GM21367 (cell line): ENCODE results near the gene AFDN.
A peak's percentile ranks its signal among the peaks of the same experiment; 100 is the strongest.

Experiments
- ATAC-seq: cut with Tn5 transposase; IDR thresholded peaks from one replicate; pipeline ENCODE4 v1.9.1; 2021; ENCODE audit not compliant: unreplicated experiment

Gene AFDN

GRCh38 chr6:167811442-167812087, 15.1 kb upstream of the AFDN start:
- no peak for ATAC-seq

DNA sequence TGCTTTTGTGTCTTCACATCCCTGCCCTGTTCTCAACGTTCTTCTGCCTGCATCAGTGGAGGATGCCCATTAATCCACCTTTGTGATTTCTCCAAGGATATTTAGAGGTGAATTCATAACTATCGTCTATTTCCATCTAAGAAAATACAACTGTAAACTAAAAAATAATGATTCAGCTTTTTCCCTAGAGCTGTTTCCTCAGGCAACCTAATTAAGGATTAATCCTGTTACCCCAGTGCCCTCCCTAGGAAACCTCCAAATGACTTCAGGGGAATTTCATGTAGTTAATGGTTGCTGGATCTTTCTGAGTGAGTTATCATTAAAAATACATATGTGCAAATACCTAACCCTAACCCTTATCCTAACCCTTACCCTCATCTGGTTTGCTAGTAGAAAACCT, 14.6 kb upstream of the AFDN start:
- no peak for ATAC-seq

GRCh38 chr6:167815296-167815980, 11.3 kb upstream of the AFDN start:
- ATAC-seq: no peak

DNA sequence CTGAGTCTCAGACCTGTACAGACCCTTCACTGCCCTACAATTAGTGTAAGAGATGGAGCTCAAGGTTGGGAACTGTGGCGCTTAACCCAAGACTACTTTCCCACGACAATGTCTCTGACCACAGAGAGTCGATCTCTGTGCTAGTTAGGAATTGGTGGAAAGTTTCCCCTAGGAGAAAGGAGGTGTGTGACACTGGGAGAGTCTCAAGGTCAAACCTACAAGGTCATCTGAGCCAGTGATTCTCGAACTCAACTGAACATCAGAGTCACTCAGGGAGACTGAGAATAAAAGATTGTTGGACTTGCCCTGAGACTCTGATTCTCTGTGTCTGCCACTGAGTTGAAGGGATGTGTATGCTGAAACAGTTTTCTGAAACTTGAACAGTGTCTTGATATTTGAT, 9.7 kb upstream of the AFDN start:
- no peak for ATAC-seq

DNA sequence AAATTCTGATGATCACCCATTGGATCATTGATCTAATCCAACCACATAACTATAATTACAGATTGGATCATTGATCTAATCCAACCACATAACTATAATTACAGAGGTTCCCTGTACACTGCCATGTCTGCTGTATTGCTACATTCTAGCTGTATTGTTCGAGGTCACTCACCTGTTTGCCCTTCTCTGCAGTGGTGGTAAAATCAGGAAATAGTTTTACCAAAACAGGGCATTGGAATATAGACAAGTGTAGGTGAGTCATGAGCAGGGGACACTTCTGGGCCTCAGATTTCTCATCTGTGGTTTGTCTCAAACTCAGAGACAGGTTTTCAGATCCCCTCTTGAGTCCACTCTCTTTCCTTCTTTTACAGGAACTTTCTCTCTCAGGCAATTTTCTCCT, 9.0 kb upstream of the AFDN start:
- no peak for ATAC-seq

GRCh38 chr6:167819576-167819975, 7.1 kb upstream of the AFDN start:
- no peak for ATAC-seq

GRCh38 chr6:167820681-167821080, 6.0 kb upstream of the AFDN start:
- ATAC-seq: no peak

GRCh38 chr6:167824591-167825331, 1.9 kb upstream of the AFDN start:
- no peak for ATAC-seq

GRCh38 chr6:167825332-167826229, 1.1 kb upstream of the AFDN start:
- ATAC-seq: no peak

- ATAC-seq: peak; percentile 66
Observed at GRCh38 chr6:167826230-167826895, 348 bp upstream of the AFDN start.

- peak; percentile 35 for ATAC-seq
Observed at GRCh38 chr6:167827583-167828324, 1.0 kb downstream of the AFDN start.

DNA sequence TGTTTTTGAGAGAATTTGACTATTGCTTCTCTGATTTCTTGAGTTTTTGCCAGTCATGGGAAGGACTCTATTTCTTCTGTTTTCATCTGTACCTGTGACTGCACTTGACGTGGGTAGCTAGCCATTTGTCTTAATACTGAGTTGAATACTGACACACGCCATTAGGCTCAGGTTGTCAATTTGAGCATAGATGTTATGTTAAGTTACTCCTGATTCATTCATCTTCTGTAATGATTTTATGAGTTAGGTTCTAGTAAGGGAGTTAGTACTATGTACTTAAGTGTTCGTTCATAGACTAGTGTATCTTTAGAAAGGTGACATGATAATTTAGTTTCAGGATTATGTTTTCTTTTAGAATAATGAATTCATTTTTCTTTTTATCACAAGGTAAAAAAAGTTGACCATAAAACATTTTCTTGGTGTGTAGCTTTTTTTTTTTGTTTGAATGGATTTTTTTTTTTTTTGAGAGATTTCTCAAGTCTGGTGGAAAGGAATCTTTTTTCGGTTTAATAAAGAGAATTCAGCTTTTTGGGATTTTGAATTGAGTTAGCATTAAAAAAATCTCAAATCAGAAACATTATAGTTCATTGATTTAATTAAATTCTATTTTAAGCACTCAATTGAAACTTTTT, 1.7 kb downstream of the AFDN start:
- no peak for ATAC-seq

- no peak for ATAC-seq
Observed at GRCh38 chr6:167829513-167829912, 2.8 kb downstream of the AFDN start.

DNA sequence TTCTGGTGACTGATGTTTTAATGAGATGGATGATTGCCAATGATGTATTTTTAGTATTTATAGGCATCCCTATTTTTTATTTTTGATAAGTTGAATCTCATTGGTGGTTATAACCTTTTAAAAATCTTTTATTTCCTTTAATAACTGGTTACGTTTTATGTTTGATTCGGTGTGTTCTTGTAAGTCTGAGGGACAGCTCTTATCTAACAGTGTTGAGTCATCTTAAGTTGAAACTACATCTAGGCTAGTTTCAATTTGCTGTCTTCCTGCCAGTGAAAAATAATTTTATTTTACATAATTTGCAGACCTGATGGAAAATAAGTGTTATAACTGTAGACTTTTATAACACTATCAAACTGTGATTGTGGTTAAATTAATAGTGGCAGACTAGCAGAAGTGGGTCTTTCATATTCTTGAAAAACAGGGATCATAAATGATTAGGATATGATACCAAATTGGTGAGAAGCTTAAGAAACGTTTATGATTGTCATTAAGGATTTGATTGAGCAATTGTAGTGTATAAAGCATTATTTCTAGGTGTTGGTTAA, 4.6 kb downstream of the AFDN start:
- no peak for ATAC-seq

DNA sequence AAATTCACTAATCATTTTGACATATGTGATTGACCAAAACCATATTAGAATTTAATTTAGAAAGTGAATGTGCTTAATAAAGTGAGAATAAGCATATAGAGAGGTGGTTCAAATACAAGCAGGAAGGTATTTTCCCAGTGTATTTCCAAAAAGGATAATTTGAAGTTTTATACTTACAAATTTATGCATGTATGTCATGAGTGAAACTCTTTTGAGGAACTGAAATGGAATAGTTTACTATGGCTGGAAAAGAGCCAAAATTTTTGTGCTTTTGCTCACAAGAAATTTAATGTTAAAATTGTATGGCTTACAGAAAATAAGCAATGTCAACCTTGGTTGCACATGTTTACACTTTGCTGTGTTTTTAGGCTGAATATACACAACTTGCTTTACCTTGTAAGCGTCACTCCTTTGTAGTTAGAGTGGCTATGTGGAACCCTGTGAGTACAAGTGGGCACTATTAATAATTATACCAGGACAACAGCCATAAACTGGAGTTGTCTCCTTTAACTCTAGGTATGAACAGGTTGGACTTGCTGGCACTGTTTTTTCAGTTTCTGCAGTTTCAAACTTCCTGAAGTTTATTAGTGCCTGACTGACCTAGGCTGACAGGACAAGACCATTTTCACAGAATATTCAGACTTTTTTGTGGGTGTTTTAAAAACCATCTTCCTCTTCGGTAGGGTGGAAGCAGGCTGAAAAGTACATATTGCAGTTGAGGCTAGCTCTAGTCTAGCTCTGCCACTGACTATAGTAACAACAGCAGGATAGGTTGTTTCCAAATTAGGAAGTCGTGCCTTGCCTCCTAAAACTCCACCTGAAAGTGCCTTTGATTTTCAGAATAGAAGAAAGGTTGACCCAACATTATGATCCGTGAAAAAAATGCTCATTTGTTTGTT, 6.0 kb downstream of the AFDN start:
- ATAC-seq: peak; percentile 41

DNA sequence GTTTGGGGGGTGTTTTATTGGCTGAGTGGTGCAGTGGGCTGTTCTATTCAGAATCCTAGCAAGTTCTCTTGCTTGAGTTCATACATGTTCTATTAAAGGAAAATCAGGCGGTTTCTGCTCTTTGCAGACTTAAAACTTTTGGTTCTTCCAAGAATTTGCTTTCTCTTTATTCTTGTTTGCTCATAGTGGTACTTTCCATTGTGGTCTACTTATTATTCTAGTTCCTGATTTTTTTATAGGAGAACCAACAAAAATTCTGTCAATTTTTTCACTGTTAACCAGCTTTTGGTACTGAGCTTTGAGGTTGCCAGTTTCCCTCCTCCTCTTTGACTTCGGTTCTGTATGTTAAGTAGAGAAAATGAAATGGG, 6.7 kb downstream of the AFDN start:
- ATAC-seq: peak; percentile 9

GRCh38 chr6:167835260-167835659, 8.5 kb downstream of the AFDN start:
- ATAC-seq: no peak

DNA sequence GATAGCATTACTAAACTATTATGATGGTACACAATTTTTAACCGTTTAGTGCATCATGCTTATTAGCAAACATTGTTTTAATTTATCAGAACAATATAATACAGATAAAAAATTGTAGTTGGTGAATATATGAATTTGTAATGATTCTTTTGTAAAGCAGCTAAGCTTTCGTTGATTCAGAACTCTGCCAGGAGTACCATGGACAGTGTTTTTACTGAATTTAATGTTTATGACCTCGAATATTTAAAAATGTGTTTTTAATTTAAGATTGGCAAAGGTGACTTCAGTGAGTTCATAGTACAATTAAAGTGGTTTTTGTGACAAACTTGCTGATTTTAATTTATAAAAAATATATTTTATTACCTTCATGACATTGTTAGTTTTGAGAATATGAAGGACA, 10.0 kb downstream of the AFDN start:
- no peak for ATAC-seq
